ENCODE data around the gene NPC1.
"Not testable (repeated sequence)": the region's sequence is repeated elsewhere in the genome, so short reads cannot be mapped to it uniquely, and the experiment has no call there.

Gene NPC1

GRCh38 chr18:23586249-23587196 is at the start of gene NPC1:
TSS of gene NPC1 (minus strand) at chr18:23586506. CDS start at chr18:23586343, 163 bp downstream.
- DNase-seq, result peak; percentile 65

GRCh38 chr18:23636071-23636399 is 49.7 kb upstream of the NPC1 start:
- no peak for DNase-seq

- no peak for DNase-seq
These were observed 49.2 kb upstream of the NPC1 start for GRCh38 chr18:23635283-23636070.

- no peak for DNase-seq
These were observed 48.4 kb upstream of the NPC1 start for GRCh38 chr18:23634692-23635091.

- DNase-seq, result no peak
These were observed 46.3 kb upstream of the NPC1 start for GRCh38 chr18:23632615-23633014.

GRCh38 chr18:23631746-23632145 is 45.4 kb upstream of the NPC1 start:
- DNase-seq, result no peak

DNA sequence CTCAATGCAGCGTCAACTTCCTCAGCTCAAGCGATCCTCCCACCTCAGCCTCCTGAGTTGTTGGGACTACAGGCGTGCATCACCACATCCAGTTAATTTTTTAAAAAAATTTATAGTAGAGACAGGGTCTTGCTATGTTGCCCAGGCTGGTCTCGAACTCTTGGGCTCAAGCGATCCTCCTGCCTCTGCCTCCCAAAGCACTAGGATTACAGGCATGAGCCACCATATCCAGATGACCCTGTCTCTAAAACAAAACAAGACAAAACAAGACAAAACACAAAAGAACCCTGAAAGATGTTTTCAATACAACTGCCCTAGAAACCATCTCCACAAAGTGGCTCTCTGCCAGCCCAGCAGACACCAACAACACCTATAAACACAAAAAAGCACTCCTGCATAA is 45.0 kb upstream of the NPC1 start:
- DNase-seq, result no peak

GRCh38 chr18:23629444-23629946 is 43.2 kb upstream of the NPC1 start:
- peak; percentile 46 for DNase-seq

GRCh38 chr18:23627970-23628369 is 41.7 kb upstream of the NPC1 start:
- DNase-seq, result no peak

- no peak for DNase-seq
These were observed 41.0 kb upstream of the NPC1 start for GRCh38 chr18:23627321-23627720.

DNA sequence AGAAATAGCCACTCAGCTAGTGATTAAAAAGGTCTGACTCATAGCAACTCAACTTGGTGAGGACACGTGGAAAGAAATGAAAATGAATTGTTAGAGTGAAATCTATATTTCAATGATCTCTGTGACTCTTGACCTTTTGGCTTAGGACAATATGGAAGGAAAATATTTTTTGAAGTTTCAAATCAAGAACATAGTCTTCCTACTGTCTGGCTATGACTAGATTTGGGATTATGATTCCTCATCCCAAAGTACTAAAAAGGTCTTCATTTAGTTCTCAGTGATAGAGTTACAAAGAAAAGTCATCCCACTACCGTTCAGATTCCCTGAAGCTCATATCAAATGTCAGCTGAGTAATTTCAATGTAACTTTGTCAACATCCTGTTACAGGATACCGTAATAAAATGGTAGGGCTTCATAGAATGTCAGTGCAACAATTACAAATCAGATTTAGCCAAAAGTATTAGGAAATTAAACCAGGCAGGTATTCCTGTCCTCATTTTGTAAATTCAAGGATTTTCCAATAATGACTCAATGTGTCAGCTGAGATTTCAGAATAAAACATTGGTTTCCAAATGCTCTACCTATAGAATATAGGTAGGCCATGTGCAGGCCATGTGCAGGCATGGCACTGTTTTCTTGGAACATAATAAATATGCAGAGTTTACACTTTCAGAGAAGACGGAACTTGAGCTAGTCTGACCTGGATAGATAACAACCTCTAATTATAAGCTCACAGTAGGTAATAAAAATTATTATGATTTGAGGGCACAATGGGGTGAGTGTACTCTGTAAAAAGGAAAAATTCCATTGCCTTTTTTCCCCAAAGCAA is 40.4 kb upstream of the NPC1 start:
- no peak for DNase-seq

- DNase-seq, result no peak
These were observed 36.7 kb upstream of the NPC1 start for GRCh38 chr18:23623040-23623439.

DNA sequence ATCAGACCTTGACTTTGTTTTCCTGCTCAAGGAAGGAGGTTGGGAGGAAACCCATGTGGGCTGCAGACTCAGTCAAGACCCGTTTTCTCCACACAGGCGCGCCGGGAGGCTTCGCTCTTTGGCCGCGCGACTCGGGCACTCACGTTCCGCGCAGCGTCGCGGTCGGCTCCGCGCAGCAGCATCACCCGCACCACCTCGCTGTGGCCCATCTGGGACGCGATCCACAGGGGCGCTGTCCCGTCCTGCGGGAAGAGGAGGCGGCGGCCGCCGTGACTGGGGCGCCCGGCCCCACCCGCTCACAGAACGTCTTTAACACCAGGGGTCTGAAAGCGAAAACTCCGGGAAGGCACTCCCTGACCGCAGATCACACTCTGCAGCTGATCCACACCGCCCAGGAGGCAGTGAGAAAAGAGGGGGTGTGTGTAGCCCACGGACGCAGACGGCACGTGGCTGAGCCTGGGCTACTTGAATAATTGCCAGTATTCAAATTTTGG is 33.1 kb upstream of the NPC1 start:
- DNase-seq, result no peak

GRCh38 chr18:23618862-23619387 is 32.6 kb upstream of the NPC1 start:
- DNase-seq, result no peak

DNA sequence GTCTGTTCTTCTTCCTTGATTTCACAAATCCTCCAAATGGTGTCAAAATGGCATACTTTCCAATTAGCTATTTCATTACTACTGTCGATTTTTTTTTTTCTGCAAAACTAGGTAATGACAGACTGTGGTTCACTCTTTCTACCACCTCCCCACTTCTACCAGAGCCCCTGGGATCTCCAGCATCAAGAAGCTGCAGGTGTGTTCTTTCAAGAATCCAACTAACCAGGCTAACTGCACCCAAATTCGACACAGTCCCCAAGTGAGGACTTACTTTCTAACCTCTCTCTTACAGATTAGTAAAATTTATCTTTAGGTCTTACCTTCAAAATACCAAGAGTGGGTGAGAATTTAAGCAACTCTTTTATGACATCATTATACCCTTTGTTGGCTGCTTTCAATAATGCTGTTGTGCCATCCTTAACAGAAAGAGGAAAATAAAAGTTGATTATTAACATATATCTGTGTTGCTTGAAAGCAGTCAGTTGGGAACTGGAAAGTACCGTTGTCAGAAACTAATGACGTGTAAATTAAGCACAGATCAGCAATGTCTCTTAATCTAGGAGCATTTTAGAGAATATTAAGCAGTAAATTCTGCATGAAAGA is 31.2 kb upstream of the NPC1 start:
- no peak for DNase-seq

- no peak for DNase-seq
These were observed 30.0 kb upstream of the NPC1 start for GRCh38 chr18:23616258-23616657.

DNA sequence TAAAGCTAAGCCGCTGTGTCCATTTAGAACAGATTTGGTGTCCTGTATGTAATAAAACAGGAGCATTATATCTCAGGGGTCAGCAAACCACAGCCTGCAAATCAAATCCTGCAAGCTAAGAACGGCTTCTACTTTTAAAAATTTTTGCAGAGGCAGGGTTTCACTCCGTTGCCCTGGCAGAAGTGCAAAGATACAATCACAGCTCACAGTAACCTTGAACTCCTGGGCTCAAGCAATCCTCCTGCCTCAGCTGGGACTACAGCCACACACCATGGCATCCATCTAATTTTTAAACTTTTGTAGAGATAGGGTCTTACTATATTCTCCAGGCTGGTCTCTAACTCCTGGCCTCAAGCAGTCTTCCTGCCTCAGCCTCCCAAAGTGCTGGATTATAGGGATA is 28.6 kb upstream of the NPC1 start:
- no peak for DNase-seq

DNA sequence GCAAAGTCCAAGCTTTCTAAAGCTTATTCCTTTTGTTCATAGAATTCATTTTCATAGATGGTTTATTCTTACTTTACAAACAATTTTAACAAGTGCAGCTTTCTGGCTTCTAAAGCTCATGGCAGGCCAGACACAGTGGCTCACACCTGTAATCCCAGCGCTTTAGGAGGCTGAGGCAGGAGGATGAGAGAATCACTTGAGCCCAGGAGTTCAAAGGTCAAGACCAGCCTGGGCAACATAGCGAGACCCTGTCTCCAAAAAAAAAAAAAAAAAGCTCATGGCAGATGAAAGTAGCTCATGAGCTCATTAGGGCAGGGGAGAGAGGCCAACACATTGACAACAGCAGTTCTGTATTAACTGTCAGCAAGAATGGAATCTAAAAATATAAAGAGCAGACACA is 28.1 kb upstream of the NPC1 start:
- DNase-seq, result no peak

GRCh38 chr18:23613091-23613475 is 26.8 kb upstream of the NPC1 start:
- not testable (repeated sequence) for DNase-seq

GRCh38 chr18:23612434-23613090 is 26.3 kb upstream of the NPC1 start:
- DNase-seq, result no peak

GRCh38 chr18:23609390-23610023 is 23.2 kb upstream of the NPC1 start:
- no peak for DNase-seq
